GM03348 (cell line): ENCODE measurements around the gene RCAN2.
"Not testable (repeated sequence)": the region's sequence is repeated elsewhere in the genome, so short reads cannot be mapped to it uniquely, and the experiment has no call there.

Source experiments
- DNase-seq: peaks from one replicate; pipeline ENCODE4 v3.0.0; 2012; ENCODE audit warnings: low spot score

The RCAN2 gene

GRCh38 chr6:46333481-46333880 lies 157.8 kb downstream of the RCAN2 start:
- DNase-seq = no peak

DNA sequence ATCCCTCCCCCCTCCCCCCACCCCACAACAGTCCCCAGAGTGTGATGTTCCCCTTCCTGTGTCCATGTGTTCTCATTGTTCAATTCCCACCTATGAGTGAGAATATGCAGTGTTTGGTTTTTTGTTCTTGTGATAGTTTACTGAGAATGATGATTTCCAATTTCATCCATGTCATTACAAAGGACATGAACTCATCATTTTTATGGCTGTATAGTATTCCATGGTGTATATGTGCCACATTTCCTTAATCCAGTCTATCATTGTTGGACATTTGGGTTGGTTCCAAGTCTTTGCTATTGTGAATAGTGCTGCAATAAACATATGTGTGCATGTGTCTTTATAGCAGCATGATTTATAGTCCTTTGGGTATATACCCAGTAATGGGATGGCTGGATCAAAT lies 158.8 kb downstream of the RCAN2 start:
- DNase-seq = not testable (repeated sequence)

DNA sequence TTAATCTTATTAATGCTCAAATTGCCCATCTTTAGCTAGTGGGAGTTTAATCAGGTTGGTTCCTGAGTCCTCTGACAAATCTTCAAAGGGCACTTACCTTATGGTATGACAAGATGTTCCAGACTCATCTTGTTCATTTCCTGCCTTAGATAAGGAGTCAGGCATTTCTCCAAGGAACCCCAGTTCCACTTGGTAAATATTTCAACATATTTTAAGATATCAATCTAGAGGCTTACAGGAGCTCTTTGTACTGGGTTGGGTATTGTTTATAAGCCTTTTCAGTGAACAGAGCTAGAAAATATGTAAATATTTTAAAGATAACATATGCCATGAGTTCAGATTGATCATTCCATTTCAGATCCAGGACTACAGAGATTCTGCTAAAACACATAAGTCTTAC lies 159.8 kb downstream of the RCAN2 start:
- no peak for DNase-seq

GRCh38 chr6:46329568-46329967 lies 161.7 kb downstream of the RCAN2 start:
- peak; percentile 26 for DNase-seq

DNA sequence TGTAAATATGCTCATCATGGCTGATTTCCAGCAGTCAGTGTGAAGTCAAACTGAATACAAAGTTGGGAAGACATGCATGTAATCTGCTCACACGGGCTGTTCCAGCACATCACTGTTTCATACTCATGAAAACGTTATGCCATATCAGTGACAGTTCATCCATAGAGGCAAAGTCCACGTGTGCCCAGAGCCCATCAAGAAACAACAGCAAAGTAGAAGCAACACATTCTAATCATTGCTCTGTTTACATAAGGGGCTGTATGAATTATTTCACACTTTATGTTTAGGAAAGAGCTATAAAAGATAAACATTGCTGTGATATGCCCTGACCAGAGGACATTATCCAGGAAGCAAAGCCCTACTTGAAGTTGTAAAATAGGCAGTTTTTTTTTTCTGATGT lies 163.5 kb downstream of the RCAN2 start:
- DNase-seq = no peak

GRCh38 chr6:46325561-46326530 lies 165.4 kb downstream of the RCAN2 start:
- peak; percentile 63 for DNase-seq

- no peak for DNase-seq
These were observed 166.5 kb downstream of the RCAN2 start for GRCh38 chr6:46324706-46325105.

DNA sequence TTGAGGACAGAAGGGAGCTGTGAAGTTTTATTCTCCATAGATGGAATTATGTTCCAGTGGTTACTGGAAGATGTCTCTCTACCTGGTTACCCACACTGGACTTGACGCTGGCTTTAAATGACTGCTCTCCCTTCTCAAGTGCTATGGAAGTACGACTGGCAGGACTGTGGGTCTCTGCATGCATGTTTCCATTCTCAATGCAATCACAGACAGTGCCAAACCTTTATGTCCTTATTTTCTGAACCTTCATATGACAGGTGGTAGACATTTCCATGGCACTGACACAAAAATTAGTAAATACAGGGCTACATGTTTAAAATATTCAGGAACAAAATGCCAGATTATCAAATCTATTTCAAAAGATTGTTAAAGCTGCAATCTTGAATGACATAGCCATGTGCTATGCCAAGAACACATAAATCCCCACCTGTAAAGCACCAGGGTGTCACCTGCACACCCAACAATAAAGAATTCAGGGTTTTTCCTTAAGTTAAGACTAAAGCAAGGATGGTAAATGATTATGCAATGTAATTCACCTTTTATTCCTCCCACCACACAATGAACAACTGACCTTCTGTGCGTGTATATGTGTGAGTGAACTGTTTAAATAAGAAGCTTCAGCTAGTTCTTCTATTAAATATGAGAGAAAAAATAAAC lies 167.2 kb downstream of the RCAN2 start:
- no peak for DNase-seq

DNA sequence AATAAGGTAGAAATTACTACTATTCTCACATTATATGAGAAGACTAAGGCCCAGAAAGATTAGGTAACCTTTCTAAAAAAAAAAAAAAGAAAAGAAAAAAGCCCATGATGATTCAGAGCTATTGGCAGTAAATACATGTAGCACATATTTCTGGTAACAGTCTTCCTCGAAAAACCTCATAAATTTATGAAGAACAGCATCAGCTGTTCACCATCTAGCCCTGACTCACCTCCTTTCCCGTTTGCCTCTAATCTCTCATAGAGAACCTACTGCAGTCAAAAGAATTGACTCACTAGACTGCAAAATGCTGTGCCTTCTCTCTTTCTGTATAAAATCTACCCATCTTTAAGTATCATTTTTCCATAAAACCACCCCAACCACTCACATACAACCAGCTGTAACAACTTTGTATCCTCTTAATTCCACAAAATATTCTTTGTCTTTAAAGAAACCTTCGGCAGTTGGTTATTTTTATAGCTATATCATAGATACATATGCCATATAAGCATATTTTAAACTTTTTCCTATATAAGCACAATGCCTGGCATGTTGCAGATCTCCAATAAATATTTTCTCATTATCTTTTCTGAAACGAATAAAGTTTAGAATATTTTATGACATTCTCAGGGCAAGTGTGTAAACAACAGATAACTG lies 167.8 kb downstream of the RCAN2 start:
- peak; percentile 85 for DNase-seq

GRCh38 chr6:46320505-46320904 lies 170.7 kb downstream of the RCAN2 start:
- DNase-seq = peak; percentile 50

DNA sequence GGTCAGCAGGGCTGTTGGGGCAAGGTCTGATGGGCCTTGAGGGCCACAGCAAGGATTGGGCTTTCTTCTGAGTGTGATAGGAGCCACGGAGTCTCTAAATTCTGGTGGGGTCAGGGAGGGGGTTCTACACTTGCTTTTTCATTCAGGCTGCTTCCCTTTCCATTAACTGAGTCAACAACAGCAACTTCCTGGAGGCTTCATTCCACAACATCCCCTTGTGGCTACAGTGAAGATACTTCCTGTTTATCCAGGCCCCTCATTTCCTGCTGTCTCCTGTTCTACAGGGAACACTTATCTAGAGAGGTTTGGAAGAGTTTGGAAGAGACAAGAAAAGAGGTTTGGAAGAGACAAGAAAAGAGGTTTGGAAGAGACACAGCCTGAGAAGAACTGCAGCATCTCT lies 175.7 kb downstream of the RCAN2 start:
- DNase-seq = no peak

- DNase-seq = peak; percentile 35
These were observed 178.6 kb downstream of the RCAN2 start for GRCh38 chr6:46312654-46313053.

DNA sequence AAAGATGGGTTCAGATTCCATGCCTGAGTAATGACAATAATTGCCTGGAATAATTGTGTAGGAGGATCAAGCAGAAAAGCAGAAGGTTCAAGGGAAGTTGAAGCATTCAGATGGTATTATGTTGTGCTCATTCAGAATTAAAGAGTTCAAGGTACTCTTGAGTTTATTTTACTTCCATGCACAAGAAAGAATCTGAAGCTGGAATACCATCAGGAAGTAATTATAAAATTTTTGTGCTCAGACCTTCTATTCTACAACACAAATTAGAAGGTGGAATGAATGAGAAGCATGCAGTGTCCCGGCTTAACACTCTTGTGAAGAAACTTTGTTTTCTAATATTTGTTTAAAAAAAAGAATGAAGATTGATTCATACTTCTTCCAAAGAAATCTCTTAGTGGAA lies 181.1 kb downstream of the RCAN2 start:
- DNase-seq = peak; percentile 43

- no peak for DNase-seq
These were observed 184.8 kb downstream of the RCAN2 start for GRCh38 chr6:46306431-46306830.

DNA sequence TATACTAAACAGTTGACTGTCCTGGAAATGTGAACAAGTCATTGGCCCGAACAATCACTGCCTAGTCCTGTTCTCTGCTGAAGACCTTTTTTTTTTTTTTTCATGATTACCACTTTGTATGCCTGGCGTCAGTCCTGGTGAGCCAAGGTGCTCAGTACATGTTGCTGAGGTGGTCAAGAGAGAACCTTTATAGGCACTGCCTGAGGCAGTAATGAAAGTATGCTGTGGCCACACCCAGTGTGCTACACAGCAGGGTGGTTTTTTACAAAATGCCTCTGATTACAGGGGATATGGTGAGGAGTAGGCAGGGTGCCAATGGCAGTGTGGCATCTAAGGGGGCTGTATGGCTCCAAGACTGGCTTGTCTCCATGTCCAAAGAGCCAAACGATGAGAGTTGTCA lies 185.4 kb downstream of the RCAN2 start:
- no peak for DNase-seq

GRCh38 chr6:46305236-46305635 lies 186.0 kb downstream of the RCAN2 start:
- DNase-seq = no peak

GRCh38 chr6:46302816-46303215 lies 188.4 kb downstream of the RCAN2 start:
- no peak for DNase-seq

DNA sequence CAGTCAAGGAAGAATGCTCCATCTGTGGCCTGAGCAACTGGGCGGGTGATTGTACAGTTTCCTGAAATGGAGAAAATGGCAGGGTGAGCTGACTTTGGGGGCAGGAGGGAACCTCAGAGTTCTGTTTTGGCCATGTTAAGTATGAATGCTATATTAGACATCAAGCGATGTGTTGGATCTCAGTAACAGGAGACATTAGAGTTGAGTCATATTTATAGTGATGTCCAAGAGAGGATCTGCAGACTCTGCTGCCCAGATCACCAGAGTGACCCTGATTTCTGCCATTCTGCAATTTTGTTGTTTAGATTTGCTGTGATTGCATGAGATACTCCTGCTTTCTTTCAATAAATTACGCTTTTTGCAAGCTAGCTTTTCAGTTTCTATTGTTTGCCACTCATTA lies 189.1 kb downstream of the RCAN2 start:
- no peak for DNase-seq

- no peak for DNase-seq
These were observed 192.0 kb downstream of the RCAN2 start for GRCh38 chr6:46299253-46299652.

DNA sequence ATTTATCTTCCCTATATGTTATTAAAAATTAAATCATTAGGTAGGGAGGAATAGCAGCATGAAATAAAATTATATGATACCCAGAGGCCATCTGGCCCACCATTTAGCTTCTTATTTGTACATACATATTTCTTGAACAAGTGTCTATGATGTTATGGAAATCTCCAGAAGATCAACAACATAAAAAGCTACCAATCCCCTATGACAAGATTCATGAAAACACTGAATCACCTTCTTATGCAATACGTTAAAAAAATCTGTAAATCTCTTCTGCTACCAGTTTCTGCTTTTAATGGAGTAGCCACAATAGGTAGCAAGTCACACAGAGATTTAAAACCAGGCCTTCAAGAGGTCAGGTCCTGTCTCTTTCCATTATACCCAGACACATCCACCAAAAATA lies 194.7 kb downstream of the RCAN2 start:
- peak; percentile 22 for DNase-seq

GRCh38 chr6:46293641-46294316 lies 197.5 kb downstream of the RCAN2 start:
- no peak for DNase-seq

GRCh38 chr6:46291880-46292279 lies 199.4 kb downstream of the RCAN2 start:
- no peak for DNase-seq
